ENCODE data around the gene EXOC4.

The EXOC4 gene

GRCh38 chr7:134046594-134047128 is 793.8 kb downstream of the EXOC4 start:
- no peaks in the 10 kb centered on the region for H4K20me1 ChIP-seq (ENCODE audit: control insufficient read depth, insufficient read depth, low read depth, low read length)
- H3K27me3 ChIP-seq (ENCODE audit: control insufficient read depth, low read length) = no peaks in the 10 kb centered on the region
- H3F3A ChIP-seq (ENCODE audit: control insufficient read depth, insufficient read depth) = no peaks in the 10 kb centered on the region
- no peaks in the 10 kb centered on the region for H3K36me3 ChIP-seq (ENCODE audit: control insufficient read depth, low read length)
- H3K79me2 ChIP-seq (ENCODE audit: control insufficient read depth, low read length) = no peaks in the 10 kb centered on the region
- H3K9me3 ChIP-seq (ENCODE audit: control insufficient read depth, insufficient read depth, low read length) = no peaks in the 10 kb centered on the region
- H3K4me1 ChIP-seq (ENCODE audit: control insufficient read depth, low read length) = peaks cover 7% of the 10 kb centered on the region
- no peaks in the 10 kb centered on the region for H3K9me2 ChIP-seq (replicated peaks; ENCODE audit: control insufficient read depth, low read length)
- TF ChIP-seq, protein P1, sequence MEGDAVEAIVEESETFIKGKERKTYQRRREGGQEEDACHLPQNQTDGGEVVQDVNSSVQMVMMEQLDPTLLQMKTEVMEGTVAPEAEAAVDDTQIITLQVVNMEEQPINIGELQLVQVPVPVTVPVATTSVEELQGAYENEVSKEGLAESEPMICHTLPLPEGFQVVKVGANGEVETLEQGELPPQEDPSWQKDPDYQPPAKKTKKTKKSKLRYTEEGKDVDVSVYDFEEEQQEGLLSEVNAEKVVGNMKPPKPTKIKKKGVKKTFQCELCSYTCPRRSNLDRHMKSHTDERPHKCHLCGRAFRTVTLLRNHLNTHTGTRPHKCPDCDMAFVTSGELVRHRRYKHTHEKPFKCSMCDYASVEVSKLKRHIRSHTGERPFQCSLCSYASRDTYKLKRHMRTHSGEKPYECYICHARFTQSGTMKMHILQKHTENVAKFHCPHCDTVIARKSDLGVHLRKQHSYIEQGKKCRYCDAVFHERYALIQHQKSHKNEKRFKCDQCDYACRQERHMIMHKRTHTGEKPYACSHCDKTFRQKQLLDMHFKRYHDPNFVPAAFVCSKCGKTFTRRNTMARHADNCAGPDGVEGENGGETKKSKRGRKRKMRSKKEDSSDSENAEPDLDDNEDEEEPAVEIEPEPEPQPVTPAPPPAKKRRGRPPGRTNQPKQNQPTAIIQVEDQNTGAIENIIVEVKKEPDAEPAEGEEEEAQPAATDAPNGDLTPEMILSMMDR (IDR thresholded peaks at IDR 0.05; ENCODE audit: low read depth, low read length, poor library complexity, severe bottlenecking) = no peak
- no peak for TF ChIP-seq EZH2phosphoT487 (IDR thresholded peaks at IDR 0.05; ENCODE audit: borderline replicate concordance, low read length)
- H3K4me3 ChIP-seq (ENCODE audit: low read length) = no peak overlapping the region
- no peak overlapping the region for H3K4me2 ChIP-seq (ENCODE audit: low read length)
- H3K27ac ChIP-seq (ENCODE audit: low read depth, low read length) = no peak overlapping the region

DNA sequence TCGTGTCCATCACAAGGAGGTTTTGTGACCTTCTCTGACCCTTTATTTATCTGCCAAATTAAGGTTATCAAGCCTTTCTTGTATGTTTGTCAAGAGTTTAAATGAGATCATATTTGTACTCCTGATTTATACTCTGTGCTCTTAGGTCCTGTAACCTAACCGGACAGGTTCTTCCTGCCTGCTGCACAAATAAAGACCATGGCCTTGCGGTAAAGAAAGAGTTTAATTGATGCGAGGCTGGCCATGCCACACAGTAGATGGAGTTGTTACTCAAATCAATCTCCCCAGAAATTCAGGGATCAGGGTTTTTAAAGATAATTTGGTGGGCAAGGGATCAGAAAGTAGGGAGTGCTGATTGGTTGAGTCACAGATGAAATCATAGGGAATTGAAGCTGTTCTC is 794.8 kb downstream of the EXOC4 start:
- Histone ChIP-seq H3K79me2 (ENCODE audit: control insufficient read depth, low read length) (no peaks in the 10 kb centered on the region), H3K27me3 (ENCODE audit: control insufficient read depth, low read length) (no peaks in the 10 kb centered on the region), H3K9me3 (ENCODE audit: control insufficient read depth, insufficient read depth, low read length) (no peaks in the 10 kb centered on the region), H3K4me3 (ENCODE audit: low read length) (no peak overlapping the region), H3K36me3 (ENCODE audit: control insufficient read depth, low read length) (no peaks in the 10 kb centered on the region), H3F3A (ENCODE audit: control insufficient read depth, insufficient read depth) (no peaks in the 10 kb centered on the region), H4K20me1 (ENCODE audit: control insufficient read depth, insufficient read depth, low read depth, low read length) (no peaks in the 10 kb centered on the region), H3K27ac (ENCODE audit: low read depth, low read length) (no peak overlapping the region), H3K4me1 (ENCODE audit: control insufficient read depth, low read length) (peaks cover 7% of the 10 kb centered on the region), H3K9me2 (replicated peaks; ENCODE audit: control insufficient read depth, low read length) (no peaks in the 10 kb centered on the region), H3K4me2 (ENCODE audit: low read length) (no peak overlapping the region)
- no peak for TF ChIP-seq EZH2phosphoT487 (IDR thresholded peaks at IDR 0.05; ENCODE audit: borderline replicate concordance, low read length)
- TF ChIP-seq, protein P1 (IDR thresholded peaks at IDR 0.05; ENCODE audit: low read depth, low read length, poor library complexity, severe bottlenecking) = no peak

DNA sequence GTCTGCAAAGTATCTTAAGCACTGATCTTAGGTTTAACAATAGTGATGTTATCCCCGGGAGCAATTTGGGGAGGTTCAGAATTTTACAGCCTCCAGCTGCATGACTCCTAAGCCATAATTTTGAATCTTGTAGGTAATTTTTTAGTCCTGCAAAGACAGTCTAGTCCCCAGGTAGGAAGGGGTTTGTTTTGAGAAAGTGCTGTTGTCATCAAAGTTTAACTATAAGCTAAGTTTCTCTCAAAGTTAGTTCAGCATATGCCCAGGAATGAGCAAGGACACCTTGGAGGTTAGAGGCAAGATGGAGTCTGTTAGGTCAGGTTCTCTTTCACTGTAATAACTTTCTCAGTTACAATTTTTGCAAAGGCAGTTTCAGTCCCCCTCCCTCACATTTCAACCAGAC is 795.3 kb downstream of the EXOC4 start:
- H3K36me3 ChIP-seq (ENCODE audit: control insufficient read depth, low read length) = no peaks in the 10 kb centered on the region
- H3F3A ChIP-seq (ENCODE audit: control insufficient read depth, insufficient read depth) = no peaks in the 10 kb centered on the region
- H3K79me2 ChIP-seq (ENCODE audit: control insufficient read depth, low read length) = no peaks in the 10 kb centered on the region
- no peaks in the 10 kb centered on the region for H3K9me3 ChIP-seq (ENCODE audit: control insufficient read depth, insufficient read depth, low read length)
- H3K4me3 ChIP-seq (ENCODE audit: low read length) = no peak overlapping the region
- no peaks in the 10 kb centered on the region for H4K20me1 ChIP-seq (ENCODE audit: control insufficient read depth, insufficient read depth, low read depth, low read length)
- TF ChIP-seq, protein P1 (IDR thresholded peaks at IDR 0.05; ENCODE audit: low read depth, low read length, poor library complexity, severe bottlenecking) = no peak
- no peak for TF ChIP-seq EZH2phosphoT487 (IDR thresholded peaks at IDR 0.05; ENCODE audit: borderline replicate concordance, low read length)
- H3K27me3 ChIP-seq (ENCODE audit: control insufficient read depth, low read length) = no peaks in the 10 kb centered on the region
- no peak overlapping the region for H3K4me2 ChIP-seq (ENCODE audit: low read length)
- no peaks in the 10 kb centered on the region for H3K9me2 ChIP-seq (replicated peaks; ENCODE audit: control insufficient read depth, low read length)
- no peak overlapping the region for H3K27ac ChIP-seq (ENCODE audit: low read depth, low read length)
- H3K4me1 ChIP-seq (ENCODE audit: control insufficient read depth, low read length) = peaks cover 7% of the 10 kb centered on the region

Measured in DOHH2 (cell line).